Fibroblast of lung (primary cell): ENCODE data around the gene MANBA. TPM values are rescaled to one million over a fixed set of nuclear protein-coding genes. Genes with fewer than 3 reads are reported as not detected.

Experiments used
- DNase-seq, 2 donors: peaks; one replicate each; pipeline versions ENCODE4 v3.0.0 to v3.0.0-alpha.2; 2010; ENCODE audit warnings: low read depth in 2 of 2
- H2AFZ ChIP-seq: 2 replicates; pipeline ENCODE4 v1.5.1; 2012; ENCODE audit warnings: low read length, control low read depth, inconsistent platforms
- H3K27ac ChIP-seq: 2 replicates; pipeline ENCODE4 v1.5.1; 2011; ENCODE audit warnings: low read length, control low read depth; ENCODE audit not compliant: insufficient read depth
- H3K27me3 ChIP-seq: 2 replicates; pipeline ENCODE4 v1.5.1; 2011; ENCODE audit warnings: mild to moderate bottlenecking, low read length; ENCODE audit not compliant: control insufficient read depth, insufficient read depth
- H3K36me3 ChIP-seq: 2 replicates; pipeline ENCODE4 v1.5.1; 2011; ENCODE audit warnings: low read length; ENCODE audit not compliant: control insufficient read depth, insufficient read depth
- H3K4me1 ChIP-seq: 2 replicates; pipeline ENCODE4 v1.5.1; 2011; ENCODE audit warnings: low read length; ENCODE audit not compliant: control insufficient read depth, insufficient read depth; ENCODE audit errors: extremely low read depth
- H3K4me2 ChIP-seq: 2 replicates; pipeline ENCODE4 v1.5.1; 2011; ENCODE audit warnings: low read length, control low read depth; ENCODE audit not compliant: insufficient read depth; ENCODE audit errors: extremely low read depth
- H3K4me3 ChIP-seq, 4 experiments: fragments of 200-600 bp in 1 of 4; sonication (generic) in 1 of 4; replicated peaks in 1 of 4; 2 replicates each; pipeline ENCODE4 v1.5.1; 2011 to 2016; ENCODE audit warnings: low read length in 4 of 4, low read depth in 3 of 4, mild to moderate bottlenecking in 3 of 4, control low read depth in 2 of 4, inconsistent platforms in 1 of 4, mixed read lengths in 1 of 4; ENCODE audit not compliant: insufficient read depth in 1 of 4; ENCODE audit errors: control extremely low read depth in 1 of 4
- H3K79me2 ChIP-seq: 2 replicates; pipeline ENCODE4 v1.5.1; 2012; ENCODE audit warnings: mild to moderate bottlenecking, low read length, inconsistent platforms; ENCODE audit not compliant: control insufficient read depth, insufficient read depth
- H3K9ac ChIP-seq: 2 replicates; pipeline ENCODE4 v1.5.1; 2011; ENCODE audit warnings: mild to moderate bottlenecking, low read length, control low read depth; ENCODE audit not compliant: insufficient read depth
- H3K9me3 ChIP-seq: 2 replicates; pipeline ENCODE4 v1.5.1; 2012; ENCODE audit warnings: low read depth, low read length; ENCODE audit not compliant: control insufficient read depth, insufficient read depth
- H4K20me1 ChIP-seq: 2 replicates; pipeline ENCODE4 v1.5.1; 2011; ENCODE audit warnings: low read length; ENCODE audit not compliant: control insufficient read depth, insufficient read depth; ENCODE audit errors: extremely low read depth
- EZH2 ChIP-seq: IDR thresholded peaks from 2 replicates; pipeline ENCODE4 v1.5.1; 2012; ENCODE audit warnings: low read length, control low read depth, mild to moderate bottlenecking; ENCODE audit errors: missing control alignments
- polyA plus RNA-seq, 2 donors: library from polyadenylated mRNA; depleted of rRNA in 1 of 2; stranded (reverse) in 1 of 2; unstranded in 1 of 2; fragments of >200 nt; gene quantifications; 2 replicates each; pipeline ENCODE4 v1.2.1, GENCODE V29; 2011 to 2012; ENCODE audit warnings: missing spikeins in 1 of 2
- total RNA-seq: library from RNA; depleted of rRNA; stranded (reverse); fragments of >200 nt; gene quantifications from 2 replicates; pipeline ENCODE4 v1.2.1, GENCODE V29; 2014
- TF ChIP-seq, protein P1 (sequence below), 2 donors: IDR thresholded peaks in 1 of 2; conservative IDR thresholded peaks in 1 of 2; 1 replicate in 1 of 2; 2 replicates in 1 of 2; pipeline ENCODE4 v1.5.1; 2011 to 2012; ENCODE audit warnings: low read length in 2 of 2, control low read depth in 1 of 2, inconsistent platforms in 1 of 2, low read depth in 1 of 2, mild to moderate bottlenecking in 1 of 2

MANBA gene
- total and polyA plus RNA-seq, 2 donors (not counting 1 experiment from before 2014, with no cell fraction given), result 13.4 to 97.9 TPM

GRCh38 chr4:102789317-102789717 is 28.5 kb upstream of the MANBA start:
- H2AFZ ChIP-seq, result no peak overlapping the region
- TF ChIP-seq, protein P1, sequence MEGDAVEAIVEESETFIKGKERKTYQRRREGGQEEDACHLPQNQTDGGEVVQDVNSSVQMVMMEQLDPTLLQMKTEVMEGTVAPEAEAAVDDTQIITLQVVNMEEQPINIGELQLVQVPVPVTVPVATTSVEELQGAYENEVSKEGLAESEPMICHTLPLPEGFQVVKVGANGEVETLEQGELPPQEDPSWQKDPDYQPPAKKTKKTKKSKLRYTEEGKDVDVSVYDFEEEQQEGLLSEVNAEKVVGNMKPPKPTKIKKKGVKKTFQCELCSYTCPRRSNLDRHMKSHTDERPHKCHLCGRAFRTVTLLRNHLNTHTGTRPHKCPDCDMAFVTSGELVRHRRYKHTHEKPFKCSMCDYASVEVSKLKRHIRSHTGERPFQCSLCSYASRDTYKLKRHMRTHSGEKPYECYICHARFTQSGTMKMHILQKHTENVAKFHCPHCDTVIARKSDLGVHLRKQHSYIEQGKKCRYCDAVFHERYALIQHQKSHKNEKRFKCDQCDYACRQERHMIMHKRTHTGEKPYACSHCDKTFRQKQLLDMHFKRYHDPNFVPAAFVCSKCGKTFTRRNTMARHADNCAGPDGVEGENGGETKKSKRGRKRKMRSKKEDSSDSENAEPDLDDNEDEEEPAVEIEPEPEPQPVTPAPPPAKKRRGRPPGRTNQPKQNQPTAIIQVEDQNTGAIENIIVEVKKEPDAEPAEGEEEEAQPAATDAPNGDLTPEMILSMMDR (conservative IDR thresholded peaks at IDR 0.05 in 1 of 2, IDR thresholded peaks at IDR 0.05 in 1 of 2; ENCODE audit: low read depth in 1 of 2, low read length in 2 of 2), result no peak
- no peak for TF ChIP-seq EZH2
- no peak overlapping the region for H3K4me2 ChIP-seq
- no peaks in the 10 kb centered on the region for H3K79me2 ChIP-seq
- no peak overlapping the region for H3K4me3 ChIP-seq
- H3K4me1 ChIP-seq, result no peaks in the 10 kb centered on the region
- H3K9me3 ChIP-seq, result no peaks in the 10 kb centered on the region
- no peak overlapping the region for H3K27ac ChIP-seq
- no peaks in the 10 kb centered on the region for H3K27me3 ChIP-seq
- DNase-seq, result peak; percentile 67 to 84
- peaks cover 5% of the 10 kb centered on the region for H3K36me3 ChIP-seq
- no peak overlapping the region for H3K9ac ChIP-seq
- no peaks in the 10 kb centered on the region for H4K20me1 ChIP-seq

- Histone ChIP-seq H3K27me3 (no peaks in the 10 kb centered on the region), H4K20me1 (no peaks in the 10 kb centered on the region), H3K9ac (no peak overlapping the region), H3K4me3 (no peak overlapping the region), H3K9me3 (no peaks in the 10 kb centered on the region), H3K4me2 (no peak overlapping the region), H3K79me2 (no peaks in the 10 kb centered on the region), H3K4me1 (no peaks in the 10 kb centered on the region), H2AFZ (no peak overlapping the region), H3K36me3 (peaks cover 5% of the 10 kb centered on the region), H3K27ac (no peak overlapping the region)
- peak; percentile 12 to 29 for DNase-seq
- TF ChIP-seq, protein P1 (conservative IDR thresholded peaks at IDR 0.05 in 1 of 2, IDR thresholded peaks at IDR 0.05 in 1 of 2; ENCODE audit: low read depth in 1 of 2, low read length in 2 of 2), result no peak
- no peak for TF ChIP-seq EZH2
Observed at GRCh38 chr4:102787944-102788343, 27.2 kb upstream of the MANBA start.

DNA sequence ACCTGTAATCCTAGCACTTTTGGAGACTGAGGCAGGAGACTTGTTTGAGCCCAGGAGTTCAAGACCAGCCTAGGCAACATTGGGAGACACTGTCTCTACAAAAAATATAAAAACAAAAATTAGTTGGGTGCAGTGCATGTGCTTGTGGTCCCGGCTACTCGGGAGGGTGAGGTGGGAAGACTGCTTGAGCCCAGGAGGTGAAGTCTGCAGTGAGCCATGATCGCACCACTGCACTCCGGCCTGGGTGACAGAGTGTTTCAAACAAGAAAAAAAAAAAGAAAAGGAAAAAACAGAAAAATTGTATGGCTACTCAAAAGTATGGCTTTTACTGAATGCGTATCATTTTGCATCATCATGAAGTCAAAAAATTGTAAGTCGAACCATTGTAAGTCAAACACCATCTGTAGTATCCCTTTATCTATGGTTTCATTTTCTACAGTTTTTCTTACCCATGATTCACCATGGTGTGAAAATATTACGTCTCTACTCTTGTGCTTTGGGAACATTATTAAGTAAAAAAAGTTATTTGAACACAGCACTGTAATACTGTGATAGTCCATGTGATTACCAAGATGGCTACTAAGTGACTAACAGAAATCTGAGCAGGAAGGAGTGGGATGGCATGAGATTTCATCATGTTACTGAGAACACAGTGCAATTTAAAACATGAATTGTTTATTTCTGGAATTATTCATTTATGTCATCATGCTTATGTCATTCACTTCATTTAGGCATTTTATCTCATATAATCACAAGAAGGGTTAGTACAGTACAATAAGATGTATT is 26.5 kb upstream of the MANBA start:
- Histone ChIP-seq H3K36me3 (peaks cover 1% of the 10 kb centered on the region), H4K20me1 (no peaks in the 10 kb centered on the region), H3K4me1 (no peaks in the 10 kb centered on the region), H3K9ac (no peak overlapping the region), H3K4me2 (no peak overlapping the region), H3K79me2 (no peaks in the 10 kb centered on the region), H2AFZ (no peak overlapping the region), H3K4me3 (no peak overlapping the region), H3K27me3 (no peaks in the 10 kb centered on the region), H3K9me3 (no peaks in the 10 kb centered on the region), H3K27ac (no peak overlapping the region)
- DNase-seq, result peak; percentile 63 to 90
- no peak for TF ChIP-seq EZH2
